HepG2 (cell line): ENCODE measurements around the gene GUK1. TPM values are rescaled to one million over a fixed set of nuclear protein-coding genes. Genes with fewer than 3 reads are reported as not detected.

Experiments
- CEBPG ChIP-seq: IDR thresholded peaks from 2 replicates; pipeline ENCODE4 v1.6.1; 2016
- NCOR1 ChIP-seq: fragments of 200-600 bp; sonication (generic); IDR thresholded peaks from 2 replicates; pipeline ENCODE4 v1.7.0; 2017; ENCODE audit warnings: antibody characterized with exemption, low read length, borderline replicate concordance
- NR2C2 ChIP-seq: sonication (generic); formaldehyde crosslinking; IDR thresholded peaks from 2 replicates; pipeline ENCODE4 v1.4.0; 2020; ENCODE audit warnings: missing genetic modification reagents, mild to moderate bottlenecking, moderate library complexity, borderline replicate concordance
- SOX5 ChIP-seq: IDR thresholded peaks from 2 replicates; pipeline ENCODE4 v1.6.1; 2016; ENCODE audit warnings: borderline replicate concordance
- SOX6 ChIP-seq, 2 experiments: fragments of 450-650 bp in 1 of 2; sonication (generic) in 1 of 2; formaldehyde crosslinking in 1 of 2; IDR thresholded peaks; 2 replicates each; pipeline versions ENCODE4 v1.4.0 to v1.6.1; 2017 to 2020; ENCODE audit warnings: antibody characterized with exemption in 1 of 2, mild to moderate bottlenecking in 1 of 2, missing genetic modification reagents in 1 of 2
- ZNF121 ChIP-seq: sonication (generic); formaldehyde crosslinking; IDR thresholded peaks from 2 replicates; pipeline ENCODE4 v1.5.0; 2020; ENCODE audit warnings: mild to moderate bottlenecking, missing genetic modification reagents
- ZNF143 ChIP-seq: sonication (generic); formaldehyde crosslinking; IDR thresholded peaks from 2 replicates; pipeline ENCODE4 v1.4.0; 2020; ENCODE audit warnings: missing genetic modification reagents
- ZNF276 ChIP-seq: sonication (generic); formaldehyde crosslinking; IDR thresholded peaks from 2 replicates; pipeline ENCODE4 v1.4.0; 2020; ENCODE audit warnings: mild to moderate bottlenecking, low read depth, missing genetic modification reagents
- ZNF354B ChIP-seq: sonication (generic); formaldehyde crosslinking; IDR thresholded peaks from 2 replicates; pipeline ENCODE4 v1.8.0; 2022; ENCODE audit warnings: mild to moderate bottlenecking, missing genetic modification reagents
- ZNF710 ChIP-seq: sonication (generic); formaldehyde crosslinking; IDR thresholded peaks from 2 replicates; pipeline ENCODE4 v1.5.0; 2020; ENCODE audit warnings: mild to moderate bottlenecking, missing genetic modification reagents, borderline replicate concordance
- ZSCAN20 ChIP-seq: sonication (generic); formaldehyde crosslinking; IDR thresholded peaks from 2 replicates; pipeline ENCODE4 v1.4.0; 2020; ENCODE audit warnings: missing genetic modification reagents, mild to moderate bottlenecking, borderline replicate concordance
- polyA plus RNA-seq, 8 experiments: library from polyadenylated mRNA; depleted of rRNA in 3 of 8; stranded (reverse) in 7 of 8; unstranded in 1 of 8; fragments of >200 nt; fragmentation: Illumina TruSeq in 4 of 8; extraction: Trizol in 4 of 8; gene quantifications; 2 replicates each; pipeline versions ENCODE4 v1.2.1 to v1.2.3, GENCODE V29; 2011 to 2016; ENCODE audit warnings: low read depth in 4 of 8, missing spikeins in 1 of 8, mixed read lengths in 1 of 8; ENCODE audit not compliant: insufficient read depth in 1 of 8
- total RNA-seq, 5 experiments: library from RNA; depleted of rRNA; stranded (reverse); fragments of >200 nt; fragmentation: Illumina TruSeq; extraction: Trizol; gene quantifications; 2 replicates each; pipeline ENCODE4 v1.2.3, GENCODE V29; 2016; ENCODE audit warnings: low read depth in 1 of 5
- TF ChIP-seq, protein P1 (sequence below): IDR thresholded peaks from 2 replicates; pipeline ENCODE4 v1.4.0; 2020; ENCODE audit warnings: mild to moderate bottlenecking, missing genetic modification reagents
- TF ChIP-seq, protein P2 (sequence below): sonication (generic); formaldehyde crosslinking; IDR thresholded peaks from 2 replicates; pipeline ENCODE4 v1.8.1; 2022; ENCODE audit warnings: low read depth, mild to moderate bottlenecking, missing genetic modification reagents
- TF ChIP-seq, protein P3 (sequence below): sonication (generic); formaldehyde crosslinking; conservative IDR thresholded peaks from 2 replicates; pipeline ENCODE4 v1.4.0; 2020; ENCODE audit warnings: missing genetic modification reagents

Gene GUK1
- total and polyA plus RNA-seq, 2 of the 13 experiments (the other 11 are each of a cell fraction or from before 2014, with no cell fraction given), result 116 to 154 TPM

GRCh38 chr1:228102791-228103620, 37.1 kb upstream of the GUK1 start, which contains the start of gene C1orf35 (continued):
- no peak for TF ChIP-seq SOX6 (IDR thresholded peaks at IDR 0.05)
- peak; percentile 67; the same call in 1 of the 2 replicates for TF ChIP-seq SOX6 (CRISPR knock-in tag; IDR thresholded peaks at IDR 0.05)
- TF ChIP-seq ZNF143 (CRISPR knock-in tag), result peak; percentile 53; the same call in 1 of the 2 replicates
- no peak for TF ChIP-seq NCOR1
- TF ChIP-seq ZNF276 (CRISPR knock-in tag), result 0 out of 2 replicates have a peak, but pooled peaks have one; percentile 28
- peak; percentile 68; the same call in 1 of the 2 replicates for TF ChIP-seq ZSCAN20 (CRISPR knock-in tag)
- TF ChIP-seq, protein P1, sequence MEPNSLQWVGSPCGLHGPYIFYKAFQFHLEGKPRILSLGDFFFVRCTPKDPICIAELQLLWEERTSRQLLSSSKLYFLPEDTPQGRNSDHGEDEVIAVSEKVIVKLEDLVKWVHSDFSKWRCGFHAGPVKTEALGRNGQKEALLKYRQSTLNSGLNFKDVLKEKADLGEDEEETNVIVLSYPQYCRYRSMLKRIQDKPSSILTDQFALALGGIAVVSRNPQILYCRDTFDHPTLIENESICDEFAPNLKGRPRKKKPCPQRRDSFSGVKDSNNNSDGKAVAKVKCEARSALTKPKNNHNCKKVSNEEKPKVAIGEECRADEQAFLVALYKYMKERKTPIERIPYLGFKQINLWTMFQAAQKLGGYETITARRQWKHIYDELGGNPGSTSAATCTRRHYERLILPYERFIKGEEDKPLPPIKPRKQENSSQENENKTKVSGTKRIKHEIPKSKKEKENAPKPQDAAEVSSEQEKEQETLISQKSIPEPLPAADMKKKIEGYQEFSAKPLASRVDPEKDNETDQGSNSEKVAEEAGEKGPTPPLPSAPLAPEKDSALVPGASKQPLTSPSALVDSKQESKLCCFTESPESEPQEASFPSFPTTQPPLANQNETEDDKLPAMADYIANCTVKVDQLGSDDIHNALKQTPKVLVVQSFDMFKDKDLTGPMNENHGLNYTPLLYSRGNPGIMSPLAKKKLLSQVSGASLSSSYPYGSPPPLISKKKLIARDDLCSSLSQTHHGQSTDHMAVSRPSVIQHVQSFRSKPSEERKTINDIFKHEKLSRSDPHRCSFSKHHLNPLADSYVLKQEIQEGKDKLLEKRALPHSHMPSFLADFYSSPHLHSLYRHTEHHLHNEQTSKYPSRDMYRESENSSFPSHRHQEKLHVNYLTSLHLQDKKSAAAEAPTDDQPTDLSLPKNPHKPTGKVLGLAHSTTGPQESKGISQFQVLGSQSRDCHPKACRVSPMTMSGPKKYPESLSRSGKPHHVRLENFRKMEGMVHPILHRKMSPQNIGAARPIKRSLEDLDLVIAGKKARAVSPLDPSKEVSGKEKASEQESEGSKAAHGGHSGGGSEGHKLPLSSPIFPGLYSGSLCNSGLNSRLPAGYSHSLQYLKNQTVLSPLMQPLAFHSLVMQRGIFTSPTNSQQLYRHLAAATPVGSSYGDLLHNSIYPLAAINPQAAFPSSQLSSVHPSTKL (CRISPR knock-in tag), result peak; percentile 50
- TF ChIP-seq, protein P2, sequence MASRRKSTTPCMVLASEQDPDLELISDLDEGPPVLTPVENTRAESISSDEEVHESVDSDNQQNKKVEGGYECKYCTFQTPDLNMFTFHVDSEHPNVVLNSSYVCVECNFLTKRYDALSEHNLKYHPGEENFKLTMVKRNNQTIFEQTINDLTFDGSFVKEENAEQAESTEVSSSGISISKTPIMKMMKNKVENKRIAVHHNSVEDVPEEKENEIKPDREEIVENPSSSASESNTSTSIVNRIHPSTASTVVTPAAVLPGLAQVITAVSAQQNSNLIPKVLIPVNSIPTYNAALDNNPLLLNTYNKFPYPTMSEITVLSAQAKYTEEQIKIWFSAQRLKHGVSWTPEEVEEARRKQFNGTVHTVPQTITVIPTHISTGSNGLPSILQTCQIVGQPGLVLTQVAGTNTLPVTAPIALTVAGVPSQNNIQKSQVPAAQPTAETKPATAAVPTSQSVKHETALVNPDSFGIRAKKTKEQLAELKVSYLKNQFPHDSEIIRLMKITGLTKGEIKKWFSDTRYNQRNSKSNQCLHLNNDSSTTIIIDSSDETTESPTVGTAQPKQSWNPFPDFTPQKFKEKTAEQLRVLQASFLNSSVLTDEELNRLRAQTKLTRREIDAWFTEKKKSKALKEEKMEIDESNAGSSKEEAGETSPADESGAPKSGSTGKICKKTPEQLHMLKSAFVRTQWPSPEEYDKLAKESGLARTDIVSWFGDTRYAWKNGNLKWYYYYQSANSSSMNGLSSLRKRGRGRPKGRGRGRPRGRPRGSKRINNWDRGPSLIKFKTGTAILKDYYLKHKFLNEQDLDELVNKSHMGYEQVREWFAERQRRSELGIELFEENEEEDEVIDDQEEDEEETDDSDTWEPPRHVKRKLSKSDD (CRISPR knock-in tag), result peak; percentile 95
- 0 out of 2 replicates have a peak, but pooled peaks have one; percentile 19 for TF ChIP-seq ZNF710
- no peak for TF ChIP-seq ZNF354B (CRISPR knock-in tag)
- TF ChIP-seq, protein P3, sequence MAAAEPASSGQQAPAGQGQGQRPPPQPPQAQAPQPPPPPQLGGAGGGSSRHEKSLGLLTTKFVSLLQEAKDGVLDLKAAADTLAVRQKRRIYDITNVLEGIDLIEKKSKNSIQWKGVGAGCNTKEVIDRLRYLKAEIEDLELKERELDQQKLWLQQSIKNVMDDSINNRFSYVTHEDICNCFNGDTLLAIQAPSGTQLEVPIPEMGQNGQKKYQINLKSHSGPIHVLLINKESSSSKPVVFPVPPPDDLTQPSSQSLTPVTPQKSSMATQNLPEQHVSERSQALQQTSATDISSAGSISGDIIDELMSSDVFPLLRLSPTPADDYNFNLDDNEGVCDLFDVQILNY (CRISPR knock-in tag), result peak; percentile 94
- peak; percentile 25; the same call in 1 of the 2 replicates for TF ChIP-seq ZNF121 (CRISPR knock-in tag)
- peak; percentile 60 for TF ChIP-seq CEBPG (CRISPR knock-in tag)
- peak; percentile 15; the same call in 1 of the 2 replicates for TF ChIP-seq SOX5 (CRISPR knock-in tag)
- peak; percentile 94 for TF ChIP-seq NR2C2 (CRISPR knock-in tag)
